ENCODE results near the gene COL4A1. TPM values are rescaled to one million over a fixed set of nuclear protein-coding genes. Genes with fewer than 3 reads are reported as not detected.

COL4A1 gene
- total RNA-seq, 2 donors from 2014 or later = 19.6 to 65.3 TPM

DNA sequence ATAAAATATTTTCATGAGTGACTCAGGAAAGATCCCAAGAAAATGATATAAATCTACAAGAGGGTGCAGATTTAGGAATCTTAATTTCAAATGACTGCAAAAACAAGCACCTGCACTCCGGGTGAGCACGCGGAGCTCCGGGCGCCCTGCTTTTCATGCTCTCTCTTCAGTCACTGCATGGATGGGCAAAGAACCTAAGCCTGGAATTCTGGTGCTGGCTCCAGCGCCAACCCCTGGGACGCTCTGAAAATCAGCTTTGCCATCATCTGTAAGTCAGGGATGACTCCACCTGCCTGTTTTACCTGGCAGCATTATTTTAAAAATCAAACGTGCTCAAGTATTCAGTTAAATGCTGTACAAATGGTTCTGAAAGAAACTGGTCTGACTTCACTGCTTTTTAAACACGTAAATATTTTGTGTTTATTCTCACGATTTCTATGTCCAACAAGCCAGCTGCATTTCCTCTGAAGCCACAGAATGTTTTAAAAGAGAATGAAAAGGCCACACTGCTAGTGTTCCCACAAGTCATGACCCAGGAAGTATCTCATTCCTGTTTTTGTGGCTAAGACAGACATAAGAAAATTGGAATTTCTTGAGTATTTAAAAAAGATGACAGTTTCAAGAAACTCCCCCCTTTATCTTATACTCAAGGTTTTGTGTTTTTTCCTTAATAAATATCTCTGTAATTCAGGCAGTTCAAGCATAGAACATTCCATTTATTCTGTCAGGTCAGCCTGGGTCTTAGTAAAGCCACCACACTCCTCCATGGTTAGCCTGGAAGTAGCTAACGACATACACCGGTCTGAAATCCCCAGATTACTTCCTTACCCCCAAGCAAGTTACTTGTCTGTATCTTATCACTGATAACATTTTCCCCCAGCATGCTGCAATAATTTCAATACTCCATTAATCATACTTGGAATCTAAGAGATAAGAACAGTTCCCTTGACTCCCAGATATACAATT lies 81.1 kb downstream of the COL4A1 start:
- intact Hi-C loops (cut with DNase I, micrococcal nuclease) = loop anchor here in 1 of 2 donors (10.0 kb wide), 1 partner anchor 189 kb away; no protein-coding TSS in a partner anchor
- no peak for ATAC-seq
- DNase-seq = no peak

DNA sequence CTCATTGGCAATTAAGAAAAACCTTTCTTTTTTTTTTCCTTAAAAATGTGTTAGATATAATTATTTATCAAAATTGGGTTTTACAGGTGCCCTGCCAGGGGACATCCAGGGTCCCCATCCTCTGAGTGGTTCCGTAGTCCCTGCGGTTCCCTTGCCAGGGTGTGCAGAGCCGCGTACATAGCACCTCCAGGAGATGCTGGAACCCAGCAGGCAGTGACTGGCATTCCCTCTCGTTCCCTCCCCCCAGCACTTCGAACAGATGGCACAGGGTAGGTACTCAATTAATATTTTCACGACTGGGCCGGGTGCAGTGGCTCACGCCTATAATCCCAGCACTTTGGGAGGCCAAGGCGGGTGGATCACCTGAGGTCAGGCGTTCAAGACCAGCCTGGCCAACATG lies 82.0 kb downstream of the COL4A1 start:
- DNase-seq = no peak
- no peak for ATAC-seq
- intact Hi-C loops (cut with DNase I, micrococcal nuclease) = loop anchor here in 1 of 2 donors (10.0 kb wide), 1 partner anchor 190 kb away; no protein-coding TSS in a partner anchor

DNA sequence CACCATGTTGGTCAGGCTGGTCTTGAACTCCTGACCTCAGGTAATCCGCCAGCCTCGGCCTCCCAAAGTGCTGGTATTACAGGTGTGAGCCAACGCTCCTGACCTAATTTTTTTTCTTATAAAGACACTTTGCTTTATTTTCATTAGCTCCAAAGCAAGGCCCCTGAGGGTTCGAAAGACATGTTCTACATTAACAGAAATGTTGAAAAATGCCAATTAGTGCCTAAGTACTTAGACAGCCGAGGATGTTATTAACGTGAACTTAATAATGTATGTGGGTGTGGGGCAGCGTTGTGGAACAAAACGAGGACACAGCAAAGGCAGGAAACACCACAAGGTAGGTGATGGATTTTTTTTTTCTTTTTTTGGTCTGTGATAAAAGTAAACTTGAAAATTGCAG lies 82.4 kb downstream of the COL4A1 start:
- intact Hi-C loops (cut with DNase I, micrococcal nuclease) = loop anchor here in 1 of 2 donors (10.0 kb wide), 1 partner anchor 190 kb away; no protein-coding TSS in a partner anchor
- DNase-seq = no peak
- no peak for ATAC-seq

DNA sequence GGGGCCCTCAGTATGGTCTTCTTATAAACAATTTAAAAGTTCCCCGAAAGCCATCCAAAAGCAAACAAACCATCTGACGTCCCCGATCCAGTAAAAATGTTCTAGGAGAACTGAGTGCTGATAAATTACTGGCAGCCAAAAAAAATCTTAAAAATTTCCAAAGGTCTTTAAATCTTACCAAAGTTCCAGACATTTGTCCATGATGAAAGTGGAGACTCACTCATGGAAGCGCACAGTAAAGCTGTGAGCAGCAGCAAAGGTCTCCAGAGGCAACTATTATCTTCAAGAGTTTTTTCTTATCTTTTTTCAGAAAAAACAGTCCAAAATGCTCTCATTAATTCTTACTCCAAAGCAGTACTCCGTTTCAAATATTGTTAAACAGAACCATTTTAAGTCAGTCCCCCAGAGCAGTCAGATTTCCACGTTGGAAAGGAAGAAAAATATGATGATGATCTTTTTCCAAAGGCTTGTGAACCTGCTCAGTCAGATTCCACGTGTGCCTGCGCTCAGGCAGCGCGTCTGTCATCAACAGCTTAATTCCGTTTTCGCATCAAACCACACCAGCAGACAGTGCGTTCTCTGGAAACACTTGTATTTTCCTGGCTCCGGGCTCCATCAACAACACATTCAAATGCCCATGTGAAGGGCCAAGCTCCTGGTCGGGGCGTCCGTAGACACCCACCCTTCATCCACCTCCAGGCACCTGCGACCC lies 85.4 kb downstream of the COL4A1 start:
- intact Hi-C loops (cut with DNase I, micrococcal nuclease) = loop anchor here in 1 of 2 donors (10.0 kb wide), 1 partner anchor 193 kb away; no protein-coding TSS in a partner anchor
- no peak for ATAC-seq
- DNase-seq = no peak

DNA sequence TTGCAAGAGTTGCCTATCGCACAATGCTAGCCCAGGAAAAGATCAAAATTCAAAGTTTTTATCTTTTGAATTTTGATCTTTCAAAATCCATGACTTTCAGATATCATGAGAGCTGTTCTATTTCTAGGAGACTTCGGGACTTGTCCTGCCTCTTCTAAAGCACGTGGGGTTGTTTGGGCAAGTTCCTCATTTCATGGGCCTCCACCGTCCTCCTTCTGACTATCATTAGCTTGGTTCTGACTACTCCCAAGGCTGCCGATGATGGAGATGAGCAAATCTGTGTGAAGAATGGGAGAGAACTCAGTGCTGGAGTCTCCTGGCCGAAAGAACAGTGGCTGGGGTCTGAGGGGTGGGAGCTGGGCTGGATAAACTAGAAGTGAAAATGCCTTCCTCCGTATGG lies 86.5 kb downstream of the COL4A1 start:
- intact Hi-C loops (cut with DNase I, micrococcal nuclease) = loop anchor here in 1 of 2 donors (10.0 kb wide), 1 partner anchor 194 kb away; no protein-coding TSS in a partner anchor
- ATAC-seq = no peak
- no peak for DNase-seq

DNA sequence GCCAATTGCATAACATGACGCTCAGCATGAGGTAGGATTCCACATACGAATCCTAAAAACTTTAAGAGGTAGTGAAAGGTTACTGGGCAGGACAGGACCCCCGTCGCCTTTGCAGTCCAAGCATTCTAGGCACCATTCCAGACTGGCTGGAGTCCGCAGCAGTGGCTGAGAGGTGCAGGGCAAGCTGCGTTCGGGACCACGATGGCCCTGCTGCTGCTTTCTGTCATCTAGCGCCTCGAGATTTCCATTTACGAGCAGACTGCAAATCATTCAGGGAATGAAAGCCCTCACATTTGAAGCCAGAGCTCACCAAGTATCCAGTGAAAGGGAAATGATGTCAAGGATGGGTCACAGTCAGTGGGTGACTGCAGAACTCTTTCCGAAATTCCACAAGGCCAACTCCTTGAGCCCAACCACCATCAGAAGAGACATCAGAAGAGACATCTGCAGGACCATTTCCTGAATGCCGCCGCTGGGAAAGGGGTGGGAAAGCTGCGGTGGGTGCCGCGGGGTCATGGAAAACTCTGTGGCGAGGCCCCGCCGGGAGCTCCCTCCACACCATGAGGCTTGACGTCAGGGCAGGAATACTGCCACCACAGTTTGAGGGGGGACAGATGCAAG lies 88.3 kb downstream of the COL4A1 start:
- ATAC-seq = no peak
- no peak for DNase-seq
- intact Hi-C loops (cut with DNase I, micrococcal nuclease) = no loop called here

DNA sequence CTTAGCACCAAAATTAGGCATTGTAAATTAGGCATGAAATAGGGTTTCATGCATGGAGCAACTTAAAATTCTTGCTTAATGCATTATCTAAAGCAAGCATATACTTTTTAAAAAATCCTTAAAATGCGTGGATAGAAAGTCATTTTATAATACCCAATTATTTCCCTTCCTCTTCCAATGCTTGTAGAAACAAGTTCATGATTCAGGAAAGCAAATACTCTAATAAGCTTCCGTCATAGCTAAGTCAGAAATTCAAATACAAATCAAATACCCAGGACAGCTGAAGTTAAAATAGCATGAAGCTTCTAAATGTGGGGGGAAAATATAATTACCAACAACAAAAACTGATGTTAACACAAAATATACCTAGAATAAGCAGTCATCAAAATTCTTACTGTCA lies 89.1 kb downstream of the COL4A1 start:
- intact Hi-C loops (cut with DNase I, micrococcal nuclease) = no loop called here

DNA sequence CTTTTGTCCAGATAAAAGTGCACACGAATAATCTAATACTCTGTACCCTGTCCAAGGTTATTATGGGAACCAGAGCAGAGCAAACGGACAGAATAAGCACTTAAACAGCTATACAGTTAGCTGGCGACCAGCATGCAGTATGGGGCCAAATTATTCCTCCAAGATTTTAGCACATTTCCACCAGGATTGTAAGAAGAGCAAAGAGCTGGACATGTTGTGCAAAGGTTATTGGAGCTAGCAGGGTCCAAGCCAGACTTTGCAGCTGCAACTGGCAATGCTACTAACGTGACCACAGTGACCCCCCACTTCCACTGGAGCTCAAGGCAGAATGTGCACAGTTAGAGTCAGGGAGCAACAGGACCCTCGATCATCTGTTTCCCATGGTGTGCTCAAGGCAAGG lies 89.9 kb downstream of the COL4A1 start:
- intact Hi-C loops (cut with DNase I, micrococcal nuclease) = no loop called here
- no peak for DNase-seq
- no peak for ATAC-seq

More for the DNA sequence above, 89.1 kb downstream of the COL4A1 start:
- no peak for DNase-seq
- ATAC-seq = no peak

DNA sequence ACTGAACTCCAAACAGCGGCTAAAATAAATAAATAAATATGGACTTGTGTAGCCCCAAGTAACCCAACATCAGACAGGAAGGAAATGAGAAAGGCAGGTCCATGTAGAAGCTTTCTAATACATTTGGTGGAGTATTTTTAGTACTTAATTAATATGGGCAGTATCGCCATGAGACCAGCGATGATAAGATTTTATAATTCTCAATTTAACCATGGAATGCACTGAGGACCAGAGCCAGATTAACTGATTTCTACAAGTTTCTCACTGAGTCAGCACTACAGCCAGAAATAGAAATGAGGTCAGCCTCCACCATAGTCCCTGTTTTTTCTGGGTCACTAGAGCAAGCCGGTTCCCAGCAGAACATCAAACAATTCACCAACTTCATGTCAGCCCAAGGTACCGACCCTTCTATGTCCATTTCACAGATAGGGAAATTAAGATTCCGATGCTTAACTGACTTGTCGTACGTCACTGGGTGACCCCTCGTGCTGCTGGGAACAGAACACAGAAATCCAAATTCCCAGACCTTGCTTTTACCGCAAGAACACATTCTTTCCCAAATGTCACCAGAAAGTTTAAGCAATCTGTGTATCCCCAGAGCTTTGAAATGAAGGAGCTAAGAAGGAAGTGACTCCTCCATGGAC lies 90.4 kb downstream of the COL4A1 start:
- DNase-seq = no peak
- intact Hi-C loops (cut with DNase I, micrococcal nuclease) = no loop called here
- no peak for ATAC-seq

DNA sequence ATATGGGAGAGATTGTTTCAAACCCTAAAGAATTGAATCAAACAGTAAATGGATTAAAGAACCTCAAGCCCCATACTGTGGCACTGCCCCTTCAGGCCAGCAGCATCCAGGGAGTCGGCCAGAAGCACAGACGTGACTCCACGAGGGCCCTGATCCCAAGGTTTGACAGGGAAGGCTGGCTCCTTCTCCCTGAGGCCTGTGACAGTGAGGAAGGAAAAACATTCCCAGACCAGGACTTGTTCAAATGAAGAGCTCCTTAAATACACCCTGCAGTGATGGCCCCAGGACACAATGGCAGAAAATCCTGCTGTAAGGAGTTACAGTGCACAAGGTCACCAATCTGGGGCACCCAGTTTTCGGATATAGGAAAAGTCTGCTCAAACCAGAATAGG lies 91.0 kb downstream of the COL4A1 start:
- intact Hi-C loops (cut with DNase I, micrococcal nuclease) = no loop called here
- DNase-seq (no peak), ATAC-seq (no peak)

DNA sequence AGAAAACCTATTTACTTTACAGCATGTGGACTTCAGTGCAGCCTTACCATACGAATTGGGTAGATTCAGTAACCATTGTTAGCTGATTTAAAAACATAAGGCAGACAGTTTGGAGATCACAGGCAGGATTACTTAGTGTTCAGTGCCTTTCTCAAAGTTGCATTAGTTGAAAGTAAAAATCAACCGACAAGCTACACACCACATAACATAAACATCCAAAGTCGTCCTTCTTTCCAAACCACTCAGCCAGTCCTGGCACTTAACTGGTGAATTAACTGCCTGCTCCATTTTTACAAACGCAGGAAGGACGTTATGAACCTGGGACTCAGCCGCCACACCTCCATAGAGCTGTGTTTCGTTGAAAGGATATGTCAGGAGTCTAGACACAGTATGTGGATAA lies 91.4 kb downstream of the COL4A1 start:
- intact Hi-C loops (cut with DNase I, micrococcal nuclease) = no loop called here
- no peak for ATAC-seq
- DNase-seq = no peak

DNA sequence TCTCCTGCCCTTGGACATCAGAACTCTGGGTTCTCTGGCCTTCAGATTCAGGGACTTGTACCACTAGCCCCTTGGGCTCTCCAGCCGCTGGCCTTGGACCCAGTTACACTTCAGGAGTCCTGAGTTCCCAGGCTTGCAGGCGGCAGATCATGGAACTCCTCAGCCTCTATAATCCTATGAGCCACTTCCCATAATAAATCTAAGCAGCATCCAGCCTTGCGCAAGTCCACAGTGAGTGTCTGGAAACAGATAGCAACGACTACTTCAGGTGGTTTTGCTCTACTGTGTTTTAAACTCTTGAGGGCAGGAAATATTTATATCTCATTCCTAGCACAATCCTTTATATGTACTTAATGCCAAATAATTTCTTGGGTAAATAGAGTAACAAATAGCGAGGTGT lies 92.3 kb downstream of the COL4A1 start:
- no peak for DNase-seq
- ATAC-seq = no peak
- intact Hi-C loops (cut with DNase I, micrococcal nuclease) = no loop called here

DNA sequence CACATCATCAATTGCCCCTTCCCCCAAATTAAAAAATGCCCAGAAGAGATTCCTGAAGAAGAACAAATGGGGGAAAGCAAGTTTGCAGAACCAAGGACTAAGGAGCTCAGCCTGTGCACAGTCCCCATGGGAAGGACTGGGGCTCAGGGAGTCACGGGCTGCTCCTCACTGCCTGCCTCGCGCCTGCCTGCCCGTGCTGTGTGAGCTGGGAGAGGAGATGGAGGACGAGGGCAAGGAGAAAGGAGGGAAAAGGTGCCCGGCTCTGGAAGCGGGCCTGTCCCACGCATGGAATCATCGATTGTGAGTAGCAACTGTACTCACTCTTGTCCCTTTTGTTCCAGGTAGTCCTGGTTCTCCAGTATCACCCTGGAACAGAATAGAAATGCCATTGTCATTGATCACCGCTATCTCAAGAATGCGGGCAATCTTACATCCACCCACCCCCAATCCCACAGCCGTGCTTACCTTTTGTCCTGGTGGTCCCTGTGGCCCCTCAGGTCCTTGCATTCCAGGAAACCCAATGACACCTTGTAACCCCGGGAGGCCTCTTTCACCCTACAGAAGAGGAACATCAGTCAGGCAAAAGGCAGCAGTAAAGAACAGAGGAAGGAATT lies 93.4 kb downstream of the COL4A1 start:
- intact Hi-C loops (cut with DNase I, micrococcal nuclease) = no loop called here
- DNase-seq = no peak
- no peak for ATAC-seq

DNA sequence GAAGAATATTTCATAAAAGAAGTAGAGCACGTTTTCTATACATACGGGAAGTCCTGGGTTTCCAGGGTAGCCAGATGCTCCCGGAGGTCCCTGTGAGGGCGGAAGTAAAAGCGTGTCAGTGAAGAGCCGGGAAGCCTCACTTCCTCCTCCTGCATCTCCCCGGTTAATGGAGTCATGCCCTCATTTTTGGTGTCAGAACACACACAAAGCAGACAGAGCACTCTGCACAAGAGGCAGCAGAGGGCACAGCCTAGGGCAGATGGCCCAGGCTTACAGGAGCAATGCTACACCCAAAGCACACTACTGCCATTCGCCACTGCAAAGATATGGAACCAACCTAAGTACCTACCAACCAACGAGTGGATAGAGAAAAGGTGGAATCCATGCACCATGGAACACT lies 94.4 kb downstream of the COL4A1 start:
- ATAC-seq (no peak), DNase-seq (no peak)
- intact Hi-C loops (cut with DNase I, micrococcal nuclease) = no loop called here

DNA sequence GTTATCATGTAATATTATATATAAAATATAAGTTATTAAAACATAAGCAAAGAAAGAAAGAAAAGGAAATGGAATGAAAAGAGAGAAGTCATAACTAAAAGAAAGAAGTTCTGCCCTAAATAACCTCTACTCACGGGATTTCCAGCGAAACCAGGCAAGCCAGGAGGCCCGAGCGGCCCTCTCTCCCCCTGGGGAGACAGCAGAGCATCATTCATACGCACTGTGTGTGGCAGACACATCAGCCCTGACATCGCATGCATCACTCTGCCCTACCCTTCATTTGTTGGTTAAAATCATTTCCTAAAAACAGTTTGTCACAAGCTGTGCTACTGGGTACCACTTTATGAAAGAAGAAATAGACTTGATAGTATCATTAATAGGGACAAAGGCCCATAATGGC lies 95.2 kb downstream of the COL4A1 start:
- DNase-seq = no peak

DNA sequence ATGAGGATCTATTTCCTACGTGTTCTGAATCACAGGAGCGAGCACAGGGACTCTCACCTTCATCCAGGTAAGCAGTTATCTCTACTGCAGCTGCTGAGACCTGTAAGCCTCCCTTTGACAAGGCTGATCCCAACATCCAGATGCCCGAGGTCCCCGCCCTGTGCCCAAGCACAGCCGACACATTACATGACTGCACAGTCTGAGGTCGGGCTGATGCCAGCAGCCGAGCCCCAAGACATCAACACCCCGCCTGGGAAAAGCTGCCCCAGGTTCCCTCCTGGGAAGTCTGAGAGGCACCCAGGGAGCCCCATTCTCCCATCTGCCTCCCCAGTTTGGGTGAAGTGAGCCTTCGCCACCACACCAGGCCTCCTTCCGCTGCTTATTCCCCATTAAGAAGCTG lies 95.9 kb downstream of the COL4A1 start:
- DNase-seq (no peak), ATAC-seq (no peak)
- intact Hi-C loops (cut with DNase I, micrococcal nuclease) = no loop called here

More for the DNA sequence above, 95.2 kb downstream of the COL4A1 start:
- ATAC-seq = no peak
- intact Hi-C loops (cut with DNase I, micrococcal nuclease) = no loop called here

DNA sequence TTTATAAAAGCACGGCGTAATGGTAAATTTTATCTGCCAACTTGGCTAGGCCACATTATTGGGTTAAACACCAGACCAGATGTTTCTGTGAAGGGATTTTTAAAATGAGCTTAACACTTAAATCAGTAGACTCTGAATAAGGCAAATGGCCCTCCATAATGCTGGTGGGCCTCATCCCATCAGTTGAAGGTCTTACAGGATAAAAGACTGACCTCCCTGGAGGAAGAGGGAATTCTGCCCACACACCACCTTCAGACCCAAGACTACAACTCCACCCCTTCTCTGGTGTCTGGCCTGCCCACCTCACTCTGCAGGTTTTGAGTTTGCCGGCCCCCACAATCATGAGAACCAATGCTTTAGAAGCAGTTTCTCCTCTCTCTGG lies 96.4 kb downstream of the COL4A1 start:
- no peak for ATAC-seq
- no peak for DNase-seq
- intact Hi-C loops (cut with DNase I, micrococcal nuclease) = no loop called here

DNA sequence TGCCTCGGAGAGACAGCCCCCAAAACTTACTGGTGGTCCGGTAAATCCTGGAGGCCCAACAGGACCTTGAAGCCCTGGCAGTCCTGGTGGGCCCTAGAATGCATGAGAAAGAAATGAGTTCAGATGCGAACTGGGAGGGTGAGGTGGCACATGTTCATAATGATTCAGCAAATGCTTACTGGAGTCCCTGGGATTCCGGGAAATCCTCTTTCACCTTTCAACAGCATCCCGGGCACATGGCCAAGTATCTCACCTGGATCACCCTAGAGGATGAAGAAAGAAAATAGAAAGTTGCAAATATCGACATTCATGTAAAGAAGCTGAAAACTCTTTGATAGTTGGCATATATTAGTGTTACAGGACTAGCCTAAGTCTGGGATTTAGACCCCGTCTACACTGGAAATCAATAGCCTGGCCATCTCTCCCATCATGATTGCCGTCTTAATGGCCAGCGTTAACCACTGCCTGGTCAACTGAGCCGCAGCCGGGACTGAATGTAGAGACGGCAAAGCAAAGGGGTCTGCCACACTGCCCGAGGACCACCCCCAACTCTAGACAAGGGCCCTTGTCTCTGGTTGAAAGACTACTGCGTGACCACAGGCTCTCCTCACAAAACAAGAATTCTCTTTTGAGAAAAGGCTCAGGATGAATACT lies 96.9 kb downstream of the COL4A1 start:
- no peak for DNase-seq
- no peak for ATAC-seq
- intact Hi-C loops (cut with DNase I, micrococcal nuclease) = no loop called here
